Stimulated activated CD4-positive, alpha-beta T cell treated with anti-CD3 and anti-CD28 coated beads, Interleukin-4, amount 100 ng/mL, for 24 hours (primary cell): ENCODE measurements around the gene NUDC.
"Not testable (repeated sequence)": the region's sequence is repeated elsewhere in the genome, so short reads cannot be mapped to it uniquely, and the experiment has no call there.

Experiments
- DNase-seq: peaks from one replicate; pipeline ENCODE4 v3.0.0-alpha.2; 2020

The NUDC gene

GRCh38 chr1:26951821-26952497 is 30.4 kb downstream of the NUDC start:
- no peak for DNase-seq

GRCh38 chr1:26953374-26953773 is 31.8 kb downstream of the NUDC start:
- no peak for DNase-seq

GRCh38 chr1:26956321-26956720 is 34.8 kb downstream of the NUDC start:
- no peak for DNase-seq

GRCh38 chr1:26957306-26957705 is 35.8 kb downstream of the NUDC start:
- DNase-seq = no peak

GRCh38 chr1:26959270-26959669 is 37.7 kb downstream of the NUDC start:
- no peak for DNase-seq

GRCh38 chr1:26959722-26960624 is 38.4 kb downstream of the NUDC start, which contains the start of gene KDF1:
KDF1 (minus strand) TSS chr1:26960468; CDS start chr1:26952380, 8,088 bp downstream.
- peak; percentile 40 for DNase-seq

GRCh38 chr1:26960625-26960966 is 39.1 kb downstream of the NUDC start:
- DNase-seq = no peak

- DNase-seq = no peak
These were observed 40.3 kb downstream of the NUDC start for GRCh38 chr1:26961826-26962225.

GRCh38 chr1:26965213-26965612 is 43.7 kb downstream of the NUDC start:
- no peak for DNase-seq

GRCh38 chr1:26965628-26966027 is 44.1 kb downstream of the NUDC start:
- no peak for DNase-seq

- no peak for DNase-seq
These were observed 49.3 kb downstream of the NUDC start for GRCh38 chr1:26970810-26971209.

GRCh38 chr1:26971590-26971989 is 50.0 kb downstream of the NUDC start:
- DNase-seq = no peak

- DNase-seq = no peak
These were observed 50.8 kb downstream of the NUDC start for GRCh38 chr1:26972390-26972789.

GRCh38 chr1:26972821-26973220 is 51.3 kb downstream of the NUDC start:
- no peak for DNase-seq

GRCh38 chr1:26976621-26977510 is 55.3 kb downstream of the NUDC start:
- no peak for DNase-seq

- DNase-seq = no peak
These were observed 57.4 kb downstream of the NUDC start for GRCh38 chr1:26978901-26979300.

GRCh38 chr1:26981146-26981846 is 59.8 kb downstream of the NUDC start:
- DNase-seq = no peak

- DNase-seq = no peak
These were observed 62.3 kb downstream of the NUDC start for GRCh38 chr1:26983863-26984262.

- DNase-seq = no peak
These were observed 62.7 kb downstream of the NUDC start for GRCh38 chr1:26984291-26984690.

GRCh38 chr1:26986658-26987057 is 65.1 kb downstream of the NUDC start:
- no peak for DNase-seq

GRCh38 chr1:26989403-26990109 is 68.0 kb downstream of the NUDC start:
- not testable (repeated sequence) for DNase-seq
